Thymus (tissue), 11 donors: ENCODE data around the gene PPP2R5E. TPM values are rescaled to one million over a fixed set of nuclear protein-coding genes. Genes with fewer than 3 reads are reported as not detected.

Source experiments
- DNase-seq, 9 donors: peaks; one replicate each; pipeline ENCODE4 v3.0.0-alpha.2; 2013; ENCODE audit warnings: low spot score in 9 of 9, low read depth in 6 of 9, missing footprints in 1 of 9
- H3K27ac ChIP-seq, 2 donors: one replicate each; pipeline ENCODE4 v1.5.1; 2013; ENCODE audit warnings: control low read depth in 1 of 2, low read depth in 1 of 2, low read length in 1 of 2, mild to moderate bottlenecking in 1 of 2, moderate library complexity in 1 of 2
- H3K27me3 ChIP-seq, 2 donors: one replicate each; pipeline ENCODE4 v1.5.1; 2013; ENCODE audit warnings: low read length in 1 of 2; ENCODE audit not compliant: control insufficient read depth in 2 of 2, insufficient read depth in 1 of 2
- H3K36me3 ChIP-seq, 2 donors: one replicate each; pipeline ENCODE4 v1.5.1; 2013; ENCODE audit warnings: low read length in 1 of 2, mild to moderate bottlenecking in 1 of 2, moderate library complexity in 1 of 2; ENCODE audit not compliant: control insufficient read depth in 2 of 2, insufficient read depth in 2 of 2
- H3K4me1 ChIP-seq, 2 donors: one replicate each; pipeline ENCODE4 v1.5.1; 2013; ENCODE audit warnings: low read length in 2 of 2; ENCODE audit not compliant: control insufficient read depth in 2 of 2, insufficient read depth in 2 of 2
- H3K4me3 ChIP-seq, 2 donors: one replicate each; pipeline ENCODE4 v1.5.1; 2013; ENCODE audit warnings: low read length in 2 of 2, control low read depth in 1 of 2, mild to moderate bottlenecking in 1 of 2
- H3K9me3 ChIP-seq, 2 donors: one replicate each; pipeline ENCODE4 v1.5.1; 2013; ENCODE audit warnings: low read length in 1 of 2, mild to moderate bottlenecking in 1 of 2; ENCODE audit not compliant: control insufficient read depth in 2 of 2, insufficient read depth in 1 of 2
- WGBS: extraction: QIAGEN DNeasy Blood & Tissue Kit; methylation state at CpG from one replicate; pipeline ENCODE4 v1.1.7; 2013; 5-methylcytosine and 5-hydroxymethylcytosine counted together
- polyA plus RNA-seq: library from polyadenylated mRNA; stranded (reverse); fragments of 200-250 nt; gene quantifications from one replicate; pipeline ENCODE4 v1.2.3, GENCODE V29; 2013
- total RNA-seq: library from RNA; stranded (reverse); fragments of 120-200 nt; gene quantifications from one replicate; pipeline ENCODE4 v1.2.4, GENCODE V29; 2013
- donor health status: healthy.

PPP2R5E gene
- total and polyA plus RNA-seq, 2 donors: 10.4 to 14.6 TPM

- H3K9me3 ChIP-seq: no peaks in the 10 kb centered on the region
These were observed 107.3 kb downstream of the PPP2R5E start for GRCh38 chr14:63435838-63436237.

GRCh38 chr14:63435204-63435603 is 108.0 kb downstream of the PPP2R5E start:
- 78% methylated on average over 2 of the region's 2 CpGs for WGBS
- Histone ChIP-seq H3K4me3 (no peak overlapping the region), H3K27ac (no peak overlapping the region), H3K4me1 (peaks cover 0 to 7% of the 10 kb centered on the region in 2 donors), H3K9me3 (no peaks in the 10 kb centered on the region), H3K27me3 (no peaks in the 10 kb centered on the region), H3K36me3 (no peaks in the 10 kb centered on the region)
- no peak for DNase-seq

More at GRCh38 chr14:63435838-63436237, 107.3 kb downstream of the PPP2R5E start:
- H3K4me3 ChIP-seq: no peak overlapping the region
- H3K27me3 ChIP-seq: no peaks in the 10 kb centered on the region
- peaks cover 0 to 7% of the 10 kb centered on the region in 2 donors for H3K4me1 ChIP-seq
- no peak for DNase-seq
- no peaks in the 10 kb centered on the region for H3K36me3 ChIP-seq
- H3K27ac ChIP-seq: no peak overlapping the region
- 95% methylated on average over 5 of the region's 5 CpGs for WGBS

- H3K36me3 ChIP-seq: no peaks in the 10 kb centered on the region
- no peak overlapping the region for H3K4me3 ChIP-seq
- H3K4me1 ChIP-seq: peaks cover 0 to 6% of the 10 kb centered on the region in 2 donors
- H3K9me3 ChIP-seq: no peaks in the 10 kb centered on the region
- no peak overlapping the region for H3K27ac ChIP-seq
- no peaks in the 10 kb centered on the region for H3K27me3 ChIP-seq
- WGBS: 98% methylated on average over 4 of the region's 4 CpGs
- no peak for DNase-seq
These were observed 110.2 kb downstream of the PPP2R5E start for GRCh38 chr14:63432888-63433552.

GRCh38 chr14:63432228-63432627 is 110.9 kb downstream of the PPP2R5E start:
- Histone ChIP-seq H3K9me3 (no peaks in the 10 kb centered on the region), H3K36me3 (no peaks in the 10 kb centered on the region), H3K4me3 (no peak overlapping the region), H3K27me3 (no peaks in the 10 kb centered on the region), H3K27ac (no peak overlapping the region), H3K4me1 (no peaks in the 10 kb centered on the region)
- DNase-seq: no peak
- 97% methylated on average over 5 of the region's 5 CpGs for WGBS

- WGBS: over 99% methylated on average over 3 of the region's 3 CpGs
- Histone ChIP-seq H3K27ac (no peak overlapping the region), H3K36me3 (no peaks in the 10 kb centered on the region), H3K9me3 (no peaks in the 10 kb centered on the region), H3K4me1 (no peaks in the 10 kb centered on the region), H3K27me3 (no peaks in the 10 kb centered on the region), H3K4me3 (no peak overlapping the region)
- no peak for DNase-seq
These were observed 111.7 kb downstream of the PPP2R5E start for GRCh38 chr14:63431466-63431865.

GRCh38 chr14:63428486-63428885 is 114.7 kb downstream of the PPP2R5E start:
- Histone ChIP-seq H3K4me3 (no peak overlapping the region), H3K27ac (no peak overlapping the region), H3K36me3 (no peaks in the 10 kb centered on the region), H3K9me3 (no peaks in the 10 kb centered on the region), H3K27me3 (no peaks in the 10 kb centered on the region), H3K4me1 (no peaks in the 10 kb centered on the region)
- no peak for DNase-seq
- 100% methylated on average over 1 of the region's 1 CpG for WGBS

GRCh38 chr14:63426838-63427352 is 116.3 kb downstream of the PPP2R5E start:
- DNase-seq: no peak
- no peaks in the 10 kb centered on the region for H3K4me1 ChIP-seq
- H3K9me3 ChIP-seq: no peaks in the 10 kb centered on the region
- WGBS: 99% methylated on average over 6 of the region's 6 CpGs
- H3K4me3 ChIP-seq: no peak overlapping the region
- H3K27ac ChIP-seq: no peak overlapping the region
- no peaks in the 10 kb centered on the region for H3K27me3 ChIP-seq
- H3K36me3 ChIP-seq: no peaks in the 10 kb centered on the region

GRCh38 chr14:63423889-63424288 is 119.3 kb downstream of the PPP2R5E start:
- H3K27me3 ChIP-seq: no peaks in the 10 kb centered on the region
- H3K27ac ChIP-seq: no peak overlapping the region
- H3K36me3 ChIP-seq: peaks cover 6 to 18% of the 10 kb centered on the region in 2 donors
- DNase-seq: no peak
- WGBS: over 99% methylated on average over 4 of the region's 4 CpGs
- no peaks in the 10 kb centered on the region for H3K4me1 ChIP-seq
- no peaks in the 10 kb centered on the region for H3K9me3 ChIP-seq
- H3K4me3 ChIP-seq: no peak overlapping the region

GRCh38 chr14:63423381-63423780 is 119.8 kb downstream of the PPP2R5E start:
- 98% methylated on average over 2 of the region's 2 CpGs for WGBS
- Histone ChIP-seq H3K4me1 (no peaks in the 10 kb centered on the region), H3K27ac (no peak overlapping the region), H3K4me3 (no peak overlapping the region), H3K36me3 (peaks cover 6 to 20% of the 10 kb centered on the region in 2 donors), H3K9me3 (no peaks in the 10 kb centered on the region), H3K27me3 (no peaks in the 10 kb centered on the region)
- DNase-seq: no peak
